Kidney glomerular epithelial cell (primary cell): ENCODE results near the gene TNFRSF1A.

Experiments
- DNase-seq: peaks from one replicate; lab custom pipeline; 2025; lab: John Stamatoyannopoulos, UW

Gene TNFRSF1A

GRCh38 chr12:6374028-6374785, 32.3 kb upstream of the TNFRSF1A start:
- no peak for DNase-seq

GRCh38 chr12:6373022-6373787, 31.3 kb upstream of the TNFRSF1A start:
- no peak for DNase-seq

GRCh38 chr12:6372403-6373003, 30.6 kb upstream of the TNFRSF1A start:
- peak; percentile 64 for DNase-seq

- peak; percentile 97 for DNase-seq
These were observed 29.3 kb upstream of the TNFRSF1A start for GRCh38 chr12:6370994-6371754.

- DNase-seq, result no peak
These were observed 28.7 kb upstream of the TNFRSF1A start for GRCh38 chr12:6370576-6370935.

- no peak for DNase-seq
These were observed 28.2 kb upstream of the TNFRSF1A start for GRCh38 chr12:6369916-6370575.

GRCh38 chr12:6368906-6369525, 27.1 kb upstream of the TNFRSF1A start:
- no peak for DNase-seq

- DNase-seq, result no peak
These were observed 26.4 kb upstream of the TNFRSF1A start for GRCh38 chr12:6367969-6368892.

GRCh38 chr12:6367065-6367968, 25.4 kb upstream of the TNFRSF1A start:
- DNase-seq, result no peak

- no peak for DNase-seq
These were observed 22.1 kb upstream of the TNFRSF1A start for GRCh38 chr12:6364044-6364374.

- DNase-seq, result no peak
These were observed 21.6 kb upstream of the TNFRSF1A start for GRCh38 chr12:6363330-6364043.

GRCh38 chr12:6363010-6363329, 21.1 kb upstream of the TNFRSF1A start:
- no peak for DNase-seq

GRCh38 chr12:6362403-6362802, 20.5 kb upstream of the TNFRSF1A start:
- no peak for DNase-seq

- DNase-seq, result peak; percentile 72
These were observed 20.0 kb upstream of the TNFRSF1A start for GRCh38 chr12:6361834-6362233.

- DNase-seq, result no peak
These were observed 19.0 kb upstream of the TNFRSF1A start for GRCh38 chr12:6360578-6361490.

GRCh38 chr12:6360080-6360571, 18.2 kb upstream of the TNFRSF1A start:
- no peak for DNase-seq

- DNase-seq, result no peak
These were observed 17.0 kb upstream of the TNFRSF1A start for GRCh38 chr12:6358881-6359280.
